MG63 (cell line): ENCODE measurements around the gene MACROD2. TPM values are rescaled to one million over a fixed set of nuclear protein-coding genes. Genes with fewer than 3 reads are reported as not detected.

Experiments used
- DNase-seq: peaks from one replicate; pipeline ENCODE4 v3.0.0-alpha.2; 2020
- H3K27me3 ChIP-seq: fragments of 250-450 bp; sonication (Bioruptor Pico); 2 replicates; pipeline ENCODE4 v1.5.1; 2020; ENCODE audit warnings: mild to moderate bottlenecking, moderate library complexity
- H3K36me3 ChIP-seq: fragments of 250-450 bp; sonication (Bioruptor Pico); 2 replicates; pipeline ENCODE4 v1.5.1; 2020; ENCODE audit warnings: mild to moderate bottlenecking, moderate library complexity
- H3K4me3 ChIP-seq: fragments of 250-450 bp; sonication (Bioruptor Pico); 2 replicates; pipeline ENCODE4 v1.5.1; 2020; ENCODE audit warnings: mild to moderate bottlenecking, moderate library complexity
- H3K9me3 ChIP-seq: fragments of 250-450 bp; sonication (Bioruptor Pico); 2 replicates; pipeline ENCODE4 v1.5.1; 2020; ENCODE audit warnings: mild to moderate bottlenecking, moderate library complexity
- total RNA-seq: library from RNA; depleted of rRNA; stranded (reverse); fragments of >200 nt; shearing (Covaris generic); gene quantifications from 2 replicates; pipeline ENCODE4 v1.2.3, GENCODE V29; 2014; ENCODE audit warnings: low replicate concordance

Gene MACROD2
- total RNA-seq, 1 experiment from 2014 or later: 0.66 TPM

GRCh38 chr20:14879020-14879697 is 883.8 kb downstream of the MACROD2 start:
- Histone ChIP-seq H3K27me3 (no peaks in the 10 kb centered on the region), H3K36me3 (no peaks in the 10 kb centered on the region), H3K9me3 (no peaks in the 10 kb centered on the region), H3K4me3 (no peak overlapping the region)
- no peak for DNase-seq

- no peaks in the 10 kb centered on the region for H3K27me3 ChIP-seq
- no peaks in the 10 kb centered on the region for H3K36me3 ChIP-seq
- no peak for DNase-seq
- H3K4me3 ChIP-seq: no peak overlapping the region
- no peaks in the 10 kb centered on the region for H3K9me3 ChIP-seq
Measured at GRCh38 chr20:14879839-14880238, 884.5 kb downstream of the MACROD2 start.

- Histone ChIP-seq H3K27me3 (no peaks in the 10 kb centered on the region), H3K36me3 (no peaks in the 10 kb centered on the region), H3K4me3 (no peak overlapping the region), H3K9me3 (no peaks in the 10 kb centered on the region)
- DNase-seq: no peak
Measured at GRCh38 chr20:14881518-14881917, 886.2 kb downstream of the MACROD2 start.

- Histone ChIP-seq H3K9me3 (no peaks in the 10 kb centered on the region), H3K36me3 (no peaks in the 10 kb centered on the region), H3K4me3 (no peak overlapping the region), H3K27me3 (no peaks in the 10 kb centered on the region)
- no peak for DNase-seq
Measured at GRCh38 chr20:14882157-14882556, 886.8 kb downstream of the MACROD2 start.

GRCh38 chr20:14882846-14883245 is 887.5 kb downstream of the MACROD2 start:
- Histone ChIP-seq H3K27me3 (no peaks in the 10 kb centered on the region), H3K36me3 (no peaks in the 10 kb centered on the region), H3K9me3 (no peaks in the 10 kb centered on the region), H3K4me3 (no peak overlapping the region)
- no peak for DNase-seq

GRCh38 chr20:14883324-14883723 is 888.0 kb downstream of the MACROD2 start:
- no peaks in the 10 kb centered on the region for H3K27me3 ChIP-seq

GRCh38 chr20:14885661-14886060 is 890.3 kb downstream of the MACROD2 start:
- Histone ChIP-seq H3K27me3 (no peaks in the 10 kb centered on the region), H3K4me3 (no peak overlapping the region), H3K36me3 (no peaks in the 10 kb centered on the region), H3K9me3 (no peaks in the 10 kb centered on the region)
- no peak for DNase-seq

More at GRCh38 chr20:14883324-14883723, 888.0 kb downstream of the MACROD2 start:
- DNase-seq: no peak
- Histone ChIP-seq H3K36me3 (no peaks in the 10 kb centered on the region), H3K4me3 (no peak overlapping the region), H3K9me3 (no peaks in the 10 kb centered on the region)

GRCh38 chr20:14888134-14888533 is 892.8 kb downstream of the MACROD2 start:
- Histone ChIP-seq H3K27me3 (no peaks in the 10 kb centered on the region), H3K4me3 (no peak overlapping the region), H3K9me3 (no peaks in the 10 kb centered on the region), H3K36me3 (no peaks in the 10 kb centered on the region)
- peak; percentile 28 for DNase-seq

- Histone ChIP-seq H3K4me3 (no peak overlapping the region), H3K36me3 (no peaks in the 10 kb centered on the region), H3K27me3 (no peaks in the 10 kb centered on the region), H3K9me3 (no peaks in the 10 kb centered on the region)
- DNase-seq: no peak
Measured at GRCh38 chr20:14889496-14890255, 894.4 kb downstream of the MACROD2 start.

GRCh38 chr20:14890713-14891112 is 895.4 kb downstream of the MACROD2 start:
- Histone ChIP-seq H3K9me3 (no peaks in the 10 kb centered on the region), H3K4me3 (no peak overlapping the region), H3K27me3 (no peaks in the 10 kb centered on the region), H3K36me3 (no peaks in the 10 kb centered on the region)
- DNase-seq: no peak

GRCh38 chr20:14892782-14893181 is 897.5 kb downstream of the MACROD2 start:
- H3K36me3 ChIP-seq: no peaks in the 10 kb centered on the region
- no peak for DNase-seq
- H3K4me3 ChIP-seq: no peak overlapping the region
- H3K27me3 ChIP-seq: no peaks in the 10 kb centered on the region
- no peaks in the 10 kb centered on the region for H3K9me3 ChIP-seq

GRCh38 chr20:14896569-14896968 is 901.3 kb downstream of the MACROD2 start:
- H3K36me3 ChIP-seq: no peaks in the 10 kb centered on the region
- H3K27me3 ChIP-seq: no peaks in the 10 kb centered on the region
- DNase-seq: no peak
- no peak overlapping the region for H3K4me3 ChIP-seq
- H3K9me3 ChIP-seq: no peaks in the 10 kb centered on the region

- Histone ChIP-seq H3K27me3 (no peaks in the 10 kb centered on the region), H3K36me3 (no peaks in the 10 kb centered on the region), H3K9me3 (no peaks in the 10 kb centered on the region), H3K4me3 (no peak overlapping the region)
- DNase-seq: no peak
Measured at GRCh38 chr20:14897608-14898007, 902.3 kb downstream of the MACROD2 start.

GRCh38 chr20:14902432-14903089 is 907.2 kb downstream of the MACROD2 start:
- DNase-seq: no peak
- no peaks in the 10 kb centered on the region for H3K36me3 ChIP-seq
- no peaks in the 10 kb centered on the region for H3K9me3 ChIP-seq
- H3K27me3 ChIP-seq: no peaks in the 10 kb centered on the region
- H3K4me3 ChIP-seq: no peak overlapping the region

GRCh38 chr20:14906908-14907434 is 911.7 kb downstream of the MACROD2 start:
- no peaks in the 10 kb centered on the region for H3K27me3 ChIP-seq
- DNase-seq: no peak
- no peak overlapping the region for H3K4me3 ChIP-seq
- no peaks in the 10 kb centered on the region for H3K36me3 ChIP-seq
- no peaks in the 10 kb centered on the region for H3K9me3 ChIP-seq

- Histone ChIP-seq H3K4me3 (no peak overlapping the region), H3K36me3 (no peaks in the 10 kb centered on the region), H3K9me3 (no peaks in the 10 kb centered on the region), H3K27me3 (no peaks in the 10 kb centered on the region)
- DNase-seq: no peak
Measured at GRCh38 chr20:14910126-14910525, 914.8 kb downstream of the MACROD2 start.

- no peaks in the 10 kb centered on the region for H3K9me3 ChIP-seq
- DNase-seq: no peak
- no peaks in the 10 kb centered on the region for H3K36me3 ChIP-seq
- no peaks in the 10 kb centered on the region for H3K27me3 ChIP-seq
- no peak overlapping the region for H3K4me3 ChIP-seq
Measured at GRCh38 chr20:14913896-14914620, 918.7 kb downstream of the MACROD2 start.
